Thyroid gland (tissue), 4 donors: ENCODE results near the gene BCL2L11.

Experiments
- CTCF ChIP-seq, 6 experiments: fragments of 200-600 bp in 3 of 6; fragments of 450-650 bp in 3 of 6; sonication (generic) in 3 of 6; IDR thresholded peaks; one replicate each; pipeline ENCODE4 v1.5.1; 2016 to 2019; ENCODE audit warnings: antibody characterized with exemption in 6 of 6, mild to moderate bottlenecking in 2 of 6, inconsistent platforms in 1 of 6, moderate library complexity in 1 of 6
- POLR2A ChIP-seq, 2 donors: fragments of 450-650 bp; IDR thresholded peaks; one replicate each; pipeline ENCODE4 v1.6.1; 2017; ENCODE audit warnings: antibody characterized with exemption in 2 of 2, mild to moderate bottlenecking in 2 of 2, moderate library complexity in 1 of 2

- TF ChIP-seq CTCF (IDR thresholded peaks at IDR 0.05) (no peak), POLR2A (IDR thresholded peaks at IDR 0.05) (no peak)
Measured at GRCh38 chr2:111148225-111148873, 27.6 kb downstream of the BCL2L11 start.
